ENCODE measurements around the gene NFATC3.

Gene NFATC3

GRCh38 chr16:68188170-68188569 lies 103.0 kb downstream of the NFATC3 start:
- Histone ChIP-seq H3K4me1 (ENCODE audit: insufficient read depth, poor library complexity, severe bottlenecking) (no peaks in the 10 kb centered on the region), H3K4me3 (ENCODE audit: severe bottlenecking) (no peak overlapping the region), H3K27me3 (ENCODE audit: insufficient read depth, poor library complexity, severe bottlenecking) (no peaks in the 10 kb centered on the region), H3K9me3 (ENCODE audit: severe bottlenecking) (no peaks in the 10 kb centered on the region), H3K27ac (ENCODE audit: poor library complexity, severe bottlenecking) (no peak overlapping the region), H3K36me3 (ENCODE audit: low read depth) (peaks cover 37% of the 10 kb centered on the region)
- ATAC-seq (ENCODE audit: low read depth) (no peak), DNase-seq (ENCODE audit: low spot score) (no peak)
- TF ChIP-seq CTCF (IDR thresholded peaks at IDR 0.05; ENCODE audit: poor library complexity, severe bottlenecking), result no peak

GRCh38 chr16:68190081-68190480 lies 104.9 kb downstream of the NFATC3 start:
- Histone ChIP-seq H3K36me3 (ENCODE audit: low read depth) (peaks cover 22% of the 10 kb centered on the region), H3K4me3 (ENCODE audit: severe bottlenecking) (no peak overlapping the region), H3K9me3 (ENCODE audit: severe bottlenecking) (no peaks in the 10 kb centered on the region), H3K4me1 (ENCODE audit: insufficient read depth, poor library complexity, severe bottlenecking) (no peaks in the 10 kb centered on the region), H3K27me3 (ENCODE audit: insufficient read depth, poor library complexity, severe bottlenecking) (no peaks in the 10 kb centered on the region), H3K27ac (ENCODE audit: poor library complexity, severe bottlenecking) (no peak overlapping the region)
- DNase-seq (ENCODE audit: low spot score) (no peak), ATAC-seq (ENCODE audit: low read depth) (no peak)
- no peak for TF ChIP-seq CTCF (IDR thresholded peaks at IDR 0.05; ENCODE audit: poor library complexity, severe bottlenecking)

- Histone ChIP-seq H3K27me3 (ENCODE audit: insufficient read depth, poor library complexity, severe bottlenecking) (no peaks in the 10 kb centered on the region), H3K27ac (ENCODE audit: poor library complexity, severe bottlenecking) (no peak overlapping the region), H3K36me3 (ENCODE audit: low read depth) (peaks cover 22% of the 10 kb centered on the region), H3K9me3 (ENCODE audit: severe bottlenecking) (no peaks in the 10 kb centered on the region), H3K4me3 (ENCODE audit: severe bottlenecking) (no peak overlapping the region), H3K4me1 (ENCODE audit: insufficient read depth, poor library complexity, severe bottlenecking) (no peaks in the 10 kb centered on the region)
- no peak for TF ChIP-seq CTCF (IDR thresholded peaks at IDR 0.05; ENCODE audit: poor library complexity, severe bottlenecking)
- no peak for ATAC-seq (ENCODE audit: low read depth)
- DNase-seq (ENCODE audit: low spot score), result no peak
Observed at GRCh38 chr16:68190736-68191510, 105.8 kb downstream of the NFATC3 start.

GRCh38 chr16:68194251-68194650 lies 109.1 kb downstream of the NFATC3 start:
- DNase-seq (ENCODE audit: low spot score), result no peak
- Histone ChIP-seq H3K4me1 (ENCODE audit: insufficient read depth, poor library complexity, severe bottlenecking) (no peaks in the 10 kb centered on the region), H3K4me3 (ENCODE audit: severe bottlenecking) (no peak overlapping the region), H3K36me3 (ENCODE audit: low read depth) (peaks cover 16% of the 10 kb centered on the region), H3K27ac (ENCODE audit: poor library complexity, severe bottlenecking) (no peak overlapping the region), H3K9me3 (ENCODE audit: severe bottlenecking) (no peaks in the 10 kb centered on the region), H3K27me3 (ENCODE audit: insufficient read depth, poor library complexity, severe bottlenecking) (no peaks in the 10 kb centered on the region)
- no peak for TF ChIP-seq CTCF (IDR thresholded peaks at IDR 0.05; ENCODE audit: poor library complexity, severe bottlenecking)
- no peak for ATAC-seq (ENCODE audit: low read depth)

GRCh38 chr16:68197250-68197649 lies 112.1 kb downstream of the NFATC3 start:
- Histone ChIP-seq H3K36me3 (ENCODE audit: low read depth) (peaks cover 6% of the 10 kb centered on the region; the same call in 1 of the 2 replicates), H3K9me3 (ENCODE audit: severe bottlenecking) (no peaks in the 10 kb centered on the region), H3K27ac (ENCODE audit: poor library complexity, severe bottlenecking) (no peak overlapping the region), H3K4me1 (ENCODE audit: insufficient read depth, poor library complexity, severe bottlenecking) (peaks cover 6% of the 10 kb centered on the region), H3K4me3 (ENCODE audit: severe bottlenecking) (no peak overlapping the region), H3K27me3 (ENCODE audit: insufficient read depth, poor library complexity, severe bottlenecking) (no peaks in the 10 kb centered on the region)
- DNase-seq (ENCODE audit: low spot score) (no peak), ATAC-seq (ENCODE audit: low read depth) (no peak)
- TF ChIP-seq CTCF (IDR thresholded peaks at IDR 0.05; ENCODE audit: poor library complexity, severe bottlenecking), result no peak

All from RWPE2 (cell line).